Heart left ventricle (tissue), 16 donors: ENCODE measurements around the gene SIVA1. TPM values are rescaled to one million over a fixed set of nuclear protein-coding genes. Genes with fewer than 3 reads are reported as not detected.
A peak's percentile ranks its signal among the peaks of the same experiment; 100 is the strongest.

Source experiments
- ATAC-seq, 4 donors: fragments of 200-7000 bp; cut with Tn5 transposase; one replicate each; pipeline ENCODE4 v1.9.1; 2020 to 2022; ENCODE audit warnings: moderate library complexity in 4 of 4, mild to moderate bottlenecking in 3 of 4, moderate number of reproducible peaks in 1 of 4
- DNase-seq, 5 donors: peaks; one replicate each; pipeline ENCODE4 v3.0.0-alpha.2; 2020
- H3K27ac ChIP-seq, 12 donors: fragments of 200-600 bp; sonication (generic) in 4 of 12; one replicate each; pipeline versions ENCODE4 v1.5.0 to v1.8.0; 2016 to 2022; ENCODE audit warnings: mild to moderate bottlenecking in 2 of 12
- H3K27me3 ChIP-seq, 9 donors: fragments of 200-600 bp; sonication (generic) in 2 of 9; one replicate each; pipeline versions ENCODE4 v1.5.1 to v1.8.0; 2016 to 2022; ENCODE audit warnings: mild to moderate bottlenecking in 3 of 9
- H3K36me3 ChIP-seq, 9 donors: fragments of 200-600 bp; sonication (generic) in 2 of 9; one replicate each; pipeline versions ENCODE4 v1.5.0 to v1.8.0; 2018 to 2022; ENCODE audit warnings: mild to moderate bottlenecking in 2 of 9
- H3K4me1 ChIP-seq, 12 donors: fragments of 200-600 bp; sonication (generic) in 4 of 12; one replicate each; pipeline versions ENCODE4 v1.5.0 to v1.8.0; 2016 to 2022; ENCODE audit warnings: mild to moderate bottlenecking in 3 of 12
- H3K4me3 ChIP-seq, 12 donors: fragments of 200-600 bp; sonication (generic) in 4 of 12; one replicate each; pipeline versions ENCODE4 v1.5.0 to v1.8.0; 2017 to 2022; ENCODE audit warnings: mild to moderate bottlenecking in 9 of 12, moderate library complexity in 4 of 12
- H3K9me3 ChIP-seq, 12 donors: fragments of 200-600 bp; sonication (generic) in 4 of 12; one replicate each; pipeline versions ENCODE4 v1.5.0 to v1.8.0; 2016 to 2022; ENCODE audit warnings: mild to moderate bottlenecking in 1 of 12
- CTCF ChIP-seq, 12 donors: fragments of 200-600 bp; sonication (generic) in 4 of 12; IDR thresholded peaks; one replicate each; pipeline versions ENCODE4 v1.5.0 to v1.8.0; 2018 to 2022; ENCODE audit warnings: antibody characterized with exemption in 12 of 12, mild to moderate bottlenecking in 5 of 12
- POLR2A ChIP-seq, 2 donors: fragments of 450-650 bp; IDR thresholded peaks; one replicate each; pipeline ENCODE4 v1.6.1; 2017; ENCODE audit warnings: antibody characterized with exemption in 2 of 2, mild to moderate bottlenecking in 2 of 2, moderate library complexity in 2 of 2
- WGBS, 4 donors: extraction: QIAGEN DNeasy Blood & Tissue Kit in 2 of 4; methylation state at CpG; one replicate each; pipeline versions ENCODE4 v1.1.5 to v1.1.7; 2013 to 2018; 5-methylcytosine and 5-hydroxymethylcytosine counted together
- intact Hi-C, 10 donors: fragments of 100-400 bp; cut with DNase I; formaldehyde crosslinking; loops; one replicate each; pipeline versions ENCODE4 v1.11.1 to v1.14.2; 2022
- polyA plus RNA-seq, 2 donors: library from polyadenylated mRNA; stranded (reverse); fragments of 200-250 nt; gene quantifications; one replicate each; pipeline ENCODE4 v1.2.3, GENCODE V29; 2013
- total RNA-seq, 9 donors: library from RNA; depleted of rRNA in 2 of 9; stranded (reverse); fragments of >200 nt in 2 of 9; fragmentation: NEBNext Ultra II Directional in 3 of 9; extraction: Animal tissue kit (Norgen Biotek cat#: 25700) in 3 of 9; gene quantifications; one replicate each; pipeline versions ENCODE4 v1.1.0 to v1.2.4, GENCODE V29; 2016 to 2023
- donor health status: ischemic (EF 13 %, LVEDD 7.1; RV severe dilation, severe dysfunction).
- donor health status: healthy with polysubstance abuse.
- donor health status: DM: no; HTN: yes; CAD: no.
- donor health status: DM: no; HTN: no; CAD: no.
- donor health status: ischemic (EF 25% LVEDD 6.9; RV normal size, moderate dysfunction).
- donor health status: ischemic (EF 25% LVEDD 5.7; RV mildly dilated, moderate dysfunction).
- donor health status: healthy.
- donor health status: DM: yes; HTN: yes; CAD: no.
- donor health status: ischemic (EF 35%, LVEDD 5.7; RV mildly dilated, moderate dysfunction).
- donor health status: nonischemic (EF 11% LVEDD 7.7; RV severe dilation, severe dysfunction).
- donor health status: DM: yes; HTN: yes; CAD: no.
- donor health status: PGD.
- donor health status: ischemic (EF 29% LVEDD 5.4; RV normal size, mild dysfunction).
- donor health status: nonischemic (EF 23%, LVEDD 6.1; RV moderate dilation, normal function).

The SIVA1 gene
- total and polyA plus RNA-seq, 11 donors: 41.0 to 203 (median 57.4) TPM

GRCh38 chr14:104722938-104723650 is 29.9 kb upstream of the SIVA1 start:
- DNase-seq (no peak), ATAC-seq (no peak)
- Histone ChIP-seq H3K4me1 (peaks cover 3 to 81% (median 44%) of the 10 kb centered on the region in 12 donors), H3K4me3 (peak overlapping the region in 9 of 12 donors; percentile 63 to 96 (median 80)), H3K27me3 (no peaks in the 10 kb centered on the region), H3K36me3 (peaks cover 0 to 23% (median 12%) of the 10 kb centered on the region in 9 donors), H3K27ac (peak overlapping the region; percentile 69 to 98 (median 90)), H3K9me3 (no peaks in the 10 kb centered on the region)
- intact Hi-C loops: loop anchor here in 2 of 10 donors (1.0 to 10.0 kb wide), 2 partner anchors 29 to 138 kb away; no protein-coding TSS in a partner anchor
- 55 to 63% (median 60%) methylated on average over 6 to 26 of the region's 26 CpGs for WGBS, 4 donors
- no peak for TF ChIP-seq CTCF (IDR thresholded peaks at IDR 0.05)
- TF ChIP-seq POLR2A (IDR thresholded peaks at IDR 0.05): no peak

- intact Hi-C loops: loop anchor here in 2 of 10 donors (10.0 kb wide), 1 partner anchor 139 kb away; no protein-coding TSS in a partner anchor
- peaks cover 3 to 80% (median 42%) of the 10 kb centered on the region in 12 donors for H3K4me1 ChIP-seq
- peak within 1 kb of the TSS; percentile 77 to 98 (median 90) for H3K27ac ChIP-seq
- TF ChIP-seq POLR2A (IDR thresholded peaks at IDR 0.05) (peak in 1 of 2 donors; percentile 58), CTCF (IDR thresholded peaks at IDR 0.05) (peak; percentile 82 to 97 (median 92))
- H3K36me3 ChIP-seq: peaks cover 0 to 19% (median 10%) of the 10 kb centered on the region in 9 donors
- H3K4me3 ChIP-seq: peak within 1 kb of the TSS; percentile 63 to 96 (median 78)
- no peaks in the 10 kb centered on the region for H3K9me3 ChIP-seq
- 0 to 2% (median 2%) methylated on average over 23 to 82 of the region's 82 CpGs for WGBS, 4 donors
- H3K27me3 ChIP-seq: no peaks in the 10 kb centered on the region
- DNase-seq (peak; percentile 82 to 89 (median 83)), ATAC-seq (peak in 3 of 4 donors; percentile 34 to 59 (median 57))
Measured at GRCh38 chr14:104723651-104724406, 29.1 kb upstream of the SIVA1 start, which contains the start of gene ADSS1. Gene ADSS1 (plus strand): TSS chr14:104724229. CDS start chr14:104724271, 42 bp downstream.

- peak overlapping the region; percentile 77 to 98 (median 90) for H3K27ac ChIP-seq
- ATAC-seq: peak; percentile 30 to 57 (median 44)
- WGBS, 4 donors: 2 to 3% (median 3%) methylated on average over 14 to 27 of the region's 27 CpGs
- no peaks in the 10 kb centered on the region for H3K9me3 ChIP-seq
- H3K4me3 ChIP-seq: peak overlapping the region; percentile 63 to 96 (median 78)
- H3K27me3 ChIP-seq: no peaks in the 10 kb centered on the region
- peaks cover 0 to 13% (median 4%) of the 10 kb centered on the region in 9 donors for H3K36me3 ChIP-seq
- peaks cover 3 to 74% (median 42%) of the 10 kb centered on the region in 12 donors for H3K4me1 ChIP-seq
- peak in 4 of 5 donors; percentile 76 to 90 (median 83) for DNase-seq
- intact Hi-C loops: loop anchor here in 2 of 10 donors (10.0 kb wide), 1 partner anchor 140 kb away; no protein-coding TSS in a partner anchor
- TF ChIP-seq CTCF (IDR thresholded peaks at IDR 0.05) (no peak), POLR2A (IDR thresholded peaks at IDR 0.05) (no peak)
Measured at GRCh38 chr14:104724407-104724980, 28.5 kb upstream of the SIVA1 start.
